ENCODE data around the gene INKA2.
"Not testable (repeated sequence)": the region's sequence is repeated elsewhere in the genome, so short reads cannot be mapped to it uniquely, and the experiment has no call there.

INKA2 gene

GRCh38 chr1:111751906-111752575, 12.8 kb upstream of the INKA2 start:
- DNase-seq (ENCODE audit: insufficient read length, low spot score) (no peak), FAIRE-seq (no peak)

- FAIRE-seq (no peak), DNase-seq (ENCODE audit: insufficient read length, low spot score) (no peak)
These were observed 11.7 kb upstream of the INKA2 start for GRCh38 chr1:111750856-111751255.

- FAIRE-seq (no peak), DNase-seq (ENCODE audit: insufficient read length, low spot score) (no peak)
These were observed 10.4 kb upstream of the INKA2 start for GRCh38 chr1:111749628-111750027.

GRCh38 chr1:111747947-111748346, 8.8 kb upstream of the INKA2 start:
- FAIRE-seq (no peak), DNase-seq (ENCODE audit: insufficient read length, low spot score) (no peak)

- no peak for DNase-seq (ENCODE audit: insufficient read length, low spot score)
- FAIRE-seq, result no peak
These were observed 8.1 kb upstream of the INKA2 start for GRCh38 chr1:111747282-111747734.

- no peak for FAIRE-seq
- DNase-seq (ENCODE audit: insufficient read length, low spot score), result no peak
These were observed 7.4 kb upstream of the INKA2 start for GRCh38 chr1:111746614-111746999.

GRCh38 chr1:111745675-111746613, 6.7 kb upstream of the INKA2 start:
- FAIRE-seq, result no peak
- no peak for DNase-seq (ENCODE audit: insufficient read length, low spot score)

GRCh38 chr1:111743679-111744101, 4.5 kb upstream of the INKA2 start:
- FAIRE-seq, result no peak
- DNase-seq (ENCODE audit: insufficient read length, low spot score), result no peak

- DNase-seq (ENCODE audit: insufficient read length, low spot score) (no peak), FAIRE-seq (no peak)
These were observed 3.8 kb upstream of the INKA2 start for GRCh38 chr1:111742938-111743549.

- FAIRE-seq; DNase-seq (ENCODE audit: insufficient read length, low spot score): not testable (repeated sequence)
These were observed 3.1 kb upstream of the INKA2 start for GRCh38 chr1:111742292-111742691.

- FAIRE-seq (no peak), DNase-seq (ENCODE audit: insufficient read length, low spot score) (no peak)
These were observed 950 bp upstream of the INKA2 start for GRCh38 chr1:111739925-111740765.

GRCh38 chr1:111738436-111739193, 580 bp downstream of the INKA2 start:
- FAIRE-seq (no peak), DNase-seq (ENCODE audit: insufficient read length, low spot score) (no peak)

GRCh38 chr1:111738133-111738435, 1.1 kb downstream of the INKA2 start:
- DNase-seq (ENCODE audit: insufficient read length, low spot score) (no peak), FAIRE-seq (no peak)

GRCh38 chr1:111737216-111738132, 1.7 kb downstream of the INKA2 start:
- DNase-seq (ENCODE audit: insufficient read length, low spot score), result no peak
- no peak for FAIRE-seq

GRCh38 chr1:111736548-111737215, 2.5 kb downstream of the INKA2 start:
- no peak for FAIRE-seq
- no peak for DNase-seq (ENCODE audit: insufficient read length, low spot score)

GRCh38 chr1:111735858-111736544, 3.2 kb downstream of the INKA2 start:
- DNase-seq (ENCODE audit: insufficient read length, low spot score) (no peak), FAIRE-seq (no peak)

GRCh38 chr1:111735321-111735720, 3.9 kb downstream of the INKA2 start:
- FAIRE-seq, result no peak
- DNase-seq (ENCODE audit: insufficient read length, low spot score), result no peak

- FAIRE-seq (no peak), DNase-seq (ENCODE audit: insufficient read length, low spot score) (no peak)
These were observed 4.3 kb downstream of the INKA2 start for GRCh38 chr1:111734856-111735255.
